ENCODE data around the gene TPM1. TPM values are rescaled to one million over a fixed set of nuclear protein-coding genes. Genes with fewer than 3 reads are reported as not detected.

TPM1 gene
- total and polyA plus RNA-seq, 2 donors (not counting 1 experiment from before 2014, with no cell fraction given), result 5.5 to 20.3 TPM

GRCh38 chr15:63059075-63059474, 16.5 kb downstream of the TPM1 start:
- Mint-ChIP-seq H3K27me3 (no peaks in the 10 kb centered on the region), H3K9me3 (ENCODE audit: insufficient read depth) (no peaks in the 10 kb centered on the region), H3K4me3 (no peak overlapping the region), H3K27ac (no peak overlapping the region), H3K4me1 (no peaks in the 10 kb centered on the region)
- DNase-seq (no peak), ATAC-seq (ENCODE audit: low read depth) (no peak)
- intact Hi-C loops (cut with micrococcal nuclease), result no loop called here
- no peak overlapping the region for H3K27ac ChIP-seq (ENCODE audit: low read length in 2 of 2)
- ChIA-PET CTCF (interaction anchor here (3.8 kb wide), 1 partner anchor 11 kb away, joined by 15 read pairs; no protein-coding TSS in a partner anchor), POLR2A (no interaction called here)
- no peaks in the 10 kb centered on the region for H3K27me3 ChIP-seq (replicated peaks in 1 of 4; ENCODE audit: control extremely low read depth in 1 of 4, control insufficient read depth in 3 of 4, insufficient read depth in 4 of 4, low read length in 3 of 4)
- WGBS (ENCODE audit: insufficient coverage), result 100% methylated on average over 1 of the region's 3 CpGs
- TF ChIP-seq CTCF (IDR thresholded peaks at IDR 0.05) (no peak), EZH2 (IDR thresholded peaks at IDR 0.05; ENCODE audit: borderline replicate concordance, insufficient read depth, low read depth, low read length, poor library complexity, severe bottlenecking) (no peak)
- H3K4me1 ChIP-seq (ENCODE audit: control insufficient read depth in 2 of 2, insufficient read depth in 2 of 2, low read length in 2 of 2), result no peaks in the 10 kb centered on the region
- no peak overlapping the region for H2AFZ ChIP-seq (ENCODE audit: insufficient read depth, low read depth, low read length, poor library complexity, severe bottlenecking)
- no peaks in the 10 kb centered on the region for H3K79me2 ChIP-seq (ENCODE audit: control insufficient read depth, insufficient read depth, low read length)
- no peak overlapping the region for H3K4me3 ChIP-seq (ENCODE audit: control extremely low read depth in 1 of 5, extremely low read depth in 1 of 5, insufficient read depth in 1 of 5, low read depth in 2 of 5, low read length in 4 of 5)
- H3K36me3 ChIP-seq (replicated peaks in 1 of 2; ENCODE audit: control extremely low read depth in 1 of 2, control insufficient read depth in 1 of 2, extremely low read depth in 1 of 2, insufficient read depth in 2 of 2, low read length in 1 of 2), result peaks cover 0 to 21% of the 10 kb centered on the region in 2 experiments
- no peak overlapping the region for H3K9ac ChIP-seq (ENCODE audit: low read length)
- no peaks in the 10 kb centered on the region for H3K9me3 ChIP-seq (ENCODE audit: control extremely low read depth in 1 of 3, control insufficient read depth in 2 of 3, insufficient read depth in 1 of 3, low read length in 2 of 3)
- no peaks in the 10 kb centered on the region for H4K20me1 ChIP-seq (ENCODE audit: control insufficient read depth, insufficient read depth, low read length, poor library complexity, severe bottlenecking)
- H3K4me2 ChIP-seq (replicated peaks; ENCODE audit: low read depth, low read length, poor library complexity, severe bottlenecking), result no peak overlapping the region

- TF ChIP-seq EZH2 (IDR thresholded peaks at IDR 0.05; ENCODE audit: borderline replicate concordance, insufficient read depth, low read depth, low read length, poor library complexity, severe bottlenecking), result no peak
- TF ChIP-seq CTCF (IDR thresholded peaks at IDR 0.05), result no peak
- Histone ChIP-seq H3K9ac (ENCODE audit: low read length) (no peak overlapping the region), H3K79me2 (ENCODE audit: control insufficient read depth, insufficient read depth, low read length) (no peaks in the 10 kb centered on the region), H3K36me3 (replicated peaks in 1 of 2; ENCODE audit: control extremely low read depth in 1 of 2, control insufficient read depth in 1 of 2, extremely low read depth in 1 of 2, insufficient read depth in 2 of 2, low read length in 1 of 2) (peaks cover 0 to 23% of the 10 kb centered on the region in 2 experiments), H3K9me3 (ENCODE audit: control extremely low read depth in 1 of 3, control insufficient read depth in 2 of 3, insufficient read depth in 1 of 3, low read length in 2 of 3) (no peaks in the 10 kb centered on the region), H3K27me3 (replicated peaks in 1 of 4; ENCODE audit: control extremely low read depth in 1 of 4, control insufficient read depth in 3 of 4, insufficient read depth in 4 of 4, low read length in 3 of 4) (no peaks in the 10 kb centered on the region), H3K27ac (ENCODE audit: low read length in 2 of 2) (no peak overlapping the region), H3K4me3 (ENCODE audit: control extremely low read depth in 1 of 5, extremely low read depth in 1 of 5, insufficient read depth in 1 of 5, low read depth in 2 of 5, low read length in 4 of 5) (no peak overlapping the region), H3K4me1 (ENCODE audit: control insufficient read depth in 2 of 2, insufficient read depth in 2 of 2, low read length in 2 of 2) (no peaks in the 10 kb centered on the region), H2AFZ (ENCODE audit: insufficient read depth, low read depth, low read length, poor library complexity, severe bottlenecking) (no peak overlapping the region), H4K20me1 (ENCODE audit: control insufficient read depth, insufficient read depth, low read length, poor library complexity, severe bottlenecking) (no peaks in the 10 kb centered on the region), H3K4me2 (replicated peaks; ENCODE audit: low read depth, low read length, poor library complexity, severe bottlenecking) (no peak overlapping the region)
- DNase-seq (no peak), ATAC-seq (ENCODE audit: low read depth) (no peak)
- Mint-ChIP-seq H3K27me3 (no peaks in the 10 kb centered on the region), H3K4me1 (no peaks in the 10 kb centered on the region), H3K4me3 (no peak overlapping the region), H3K9me3 (ENCODE audit: insufficient read depth) (no peaks in the 10 kb centered on the region), H3K27ac (no peak overlapping the region)
- intact Hi-C loops (cut with micrococcal nuclease), result no loop called here
- WGBS (ENCODE audit: insufficient coverage), result 96% methylated on average over 4 of the region's 10 CpGs
- CTCF ChIA-PET, result interaction anchor here (3.8 kb wide), 1 partner anchor 11 kb away, joined by 15 read pairs; no protein-coding TSS in a partner anchor
- POLR2A ChIA-PET, result no interaction called here
Observed at GRCh38 chr15:63059573-63060216, 17.1 kb downstream of the TPM1 start.

Data from B cell (primary cell).